HG03108 (cell line): ENCODE measurements around the gene RPL18.
"Not testable (repeated sequence)": the region's sequence is repeated elsewhere in the genome, so short reads cannot be mapped to it uniquely, and the experiment has no call there.

Experiments
- ATAC-seq: cut with Tn5 transposase; IDR thresholded peaks from one replicate; pipeline ENCODE4 v1.9.1; 2021; ENCODE audit warnings: moderate library complexity; ENCODE audit not compliant: unreplicated experiment

RPL18 gene

DNA sequence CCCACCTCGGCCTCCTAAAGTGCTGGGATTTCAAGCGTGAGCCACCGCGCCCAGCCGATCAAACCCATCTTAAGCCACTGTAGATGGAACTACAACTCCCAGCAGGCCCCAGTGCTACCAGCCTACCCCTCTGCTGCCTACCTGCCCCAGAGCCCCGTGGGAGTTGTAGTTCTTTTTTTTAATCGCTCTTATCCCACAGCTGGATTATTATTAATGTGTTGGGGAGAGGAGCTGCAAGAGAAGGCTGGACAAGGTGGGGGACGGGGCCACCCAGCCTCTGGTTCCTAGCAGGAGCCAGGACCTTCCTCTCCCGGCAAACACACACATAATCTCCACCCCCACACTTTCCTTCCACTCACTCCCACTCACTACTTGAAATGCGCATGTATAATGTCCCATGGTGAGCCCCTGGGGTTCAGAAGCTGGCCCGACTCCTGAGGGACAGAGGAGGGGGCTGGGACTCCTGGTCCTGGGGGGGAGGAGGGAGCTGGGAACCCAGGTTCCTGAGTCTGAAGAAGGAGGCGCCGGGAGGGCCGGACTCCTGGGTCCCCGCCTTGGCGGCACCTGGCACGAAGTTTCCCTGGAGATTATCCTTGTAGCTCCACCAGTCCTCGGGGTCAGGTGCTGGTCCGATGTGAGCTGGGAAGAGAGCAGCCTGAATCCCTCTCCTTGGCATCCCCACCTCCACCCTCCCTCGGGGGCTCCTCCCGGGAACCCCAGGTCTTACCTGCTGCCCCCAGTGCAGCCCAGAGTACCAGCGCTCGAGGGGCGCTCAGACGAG is 26.1 kb upstream of the RPL18 start:
- ATAC-seq: peak; percentile 42

- ATAC-seq: no peak
Observed at GRCh38 chr19:48644355-48644754, 25.4 kb upstream of the RPL18 start.

DNA sequence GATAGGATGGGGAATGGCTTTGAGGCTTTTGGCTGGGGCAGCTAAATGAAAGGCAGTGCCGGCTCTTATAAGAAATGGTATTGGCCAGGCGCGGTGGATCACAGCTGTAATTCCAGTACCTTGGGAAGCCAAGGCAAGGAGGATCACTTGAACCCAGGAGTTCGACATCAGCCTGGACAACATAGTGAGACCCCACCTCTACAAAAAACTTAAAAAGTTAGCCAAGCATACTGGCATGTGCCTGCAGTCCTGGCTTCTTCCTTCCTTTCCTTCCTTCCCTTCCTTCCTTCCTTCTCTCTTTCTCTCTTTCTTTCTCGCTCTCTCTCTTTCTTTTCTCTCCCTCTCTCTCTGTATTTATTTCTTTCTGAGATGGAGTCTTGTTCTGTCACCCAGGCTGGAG is 23.9 kb upstream of the RPL18 start:
- ATAC-seq: no peak

GRCh38 chr19:48641850-48642249 is 22.9 kb upstream of the RPL18 start:
- ATAC-seq: no peak

GRCh38 chr19:48639483-48640375 is 20.8 kb upstream of the RPL18 start:
- ATAC-seq: no peak

DNA sequence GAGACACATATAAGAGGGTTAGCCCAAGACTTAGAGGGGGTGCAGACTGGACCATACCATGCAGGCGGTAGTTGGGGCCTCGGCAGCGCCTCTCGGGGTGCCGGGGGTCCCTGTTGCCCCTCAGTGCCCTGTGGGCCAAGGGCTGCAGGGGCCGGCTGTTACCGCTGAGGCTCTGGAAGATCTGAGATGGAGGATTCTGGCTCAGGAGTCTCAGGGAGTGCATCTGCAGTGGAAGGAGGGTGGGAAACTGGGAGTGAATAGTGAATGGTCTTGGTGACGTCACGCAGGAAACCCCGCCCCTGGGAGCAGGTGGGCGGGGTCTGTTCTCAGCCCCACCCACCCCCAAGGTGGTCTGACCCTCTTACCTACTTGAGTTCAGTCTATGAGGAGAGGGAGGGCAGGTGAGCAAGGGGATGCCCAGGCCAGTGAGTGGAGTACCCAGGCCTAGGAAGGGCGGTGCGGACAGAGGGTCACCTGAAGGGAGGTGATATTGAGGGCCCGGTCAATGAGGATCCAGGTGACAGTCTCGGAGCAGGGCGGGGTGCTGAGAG is 19.9 kb upstream of the RPL18 start:
- no peak for ATAC-seq

DNA sequence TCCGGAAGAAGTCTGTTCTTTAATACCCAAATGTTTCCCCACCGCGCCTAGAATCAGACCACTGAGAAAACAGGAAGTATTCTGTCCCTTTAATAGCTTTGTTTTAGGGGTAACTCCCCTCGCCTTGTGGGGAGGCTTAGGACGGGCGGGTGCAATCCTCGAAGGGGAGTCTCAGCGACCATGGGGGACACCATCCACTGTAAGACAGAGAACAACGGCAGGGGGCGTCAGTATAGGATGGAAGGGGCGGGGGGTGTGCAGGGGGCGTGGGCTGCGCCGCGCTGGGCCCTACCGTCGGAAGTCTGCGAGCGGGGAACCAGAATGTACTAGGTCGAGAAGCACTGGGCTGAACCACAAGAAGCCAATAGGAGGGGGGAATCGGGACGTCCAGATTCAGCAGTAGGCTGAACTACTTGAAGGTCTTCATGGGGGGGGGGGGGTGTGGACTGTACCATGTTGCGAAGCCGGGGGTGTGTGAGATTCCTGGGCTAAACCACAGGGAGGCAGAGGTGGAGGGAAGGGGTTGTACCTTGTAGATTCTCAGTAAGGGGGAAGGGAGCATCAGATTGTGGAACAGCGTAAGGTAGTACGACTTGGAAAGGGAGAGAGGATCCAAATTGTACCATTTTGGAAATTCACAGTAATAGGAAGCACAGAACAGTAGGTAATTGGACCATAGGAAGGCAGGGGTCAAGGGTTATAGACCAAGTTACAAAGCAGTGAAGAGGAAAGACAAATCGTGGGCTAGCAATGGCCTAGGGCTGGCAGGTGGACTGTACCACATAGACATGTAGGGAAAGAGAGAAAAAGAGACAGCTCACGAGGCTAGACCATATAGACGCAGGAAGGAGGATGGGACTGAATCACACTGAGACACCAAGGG is 19.2 kb upstream of the RPL18 start:
- peak; percentile 3 for ATAC-seq

DNA sequence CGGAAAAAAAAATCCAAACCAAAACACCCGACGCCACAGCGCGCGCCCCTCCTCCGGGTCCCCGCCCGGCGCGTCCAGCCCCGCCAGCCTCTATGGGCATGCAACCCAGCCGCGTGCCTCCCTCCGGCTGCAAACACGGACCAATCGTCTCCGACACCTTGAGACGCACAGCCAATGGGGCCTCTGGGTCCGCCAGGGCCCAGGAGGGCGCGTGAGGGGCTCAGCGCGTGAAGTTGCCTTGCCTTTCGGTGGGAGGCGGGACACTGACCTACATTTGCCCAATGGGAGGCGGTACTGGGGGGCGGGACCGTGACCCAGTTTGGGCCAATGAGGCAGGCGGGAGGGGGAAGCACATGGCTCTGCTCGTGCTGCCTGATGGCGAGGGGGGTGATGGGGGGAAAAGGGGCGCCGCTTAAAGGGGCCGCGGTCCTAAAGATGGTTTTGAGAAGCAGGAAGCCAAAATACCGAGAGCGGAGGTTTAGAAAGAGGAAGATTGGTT is 18.5 kb upstream of the RPL18 start:
- peak; percentile 66 for ATAC-seq

DNA sequence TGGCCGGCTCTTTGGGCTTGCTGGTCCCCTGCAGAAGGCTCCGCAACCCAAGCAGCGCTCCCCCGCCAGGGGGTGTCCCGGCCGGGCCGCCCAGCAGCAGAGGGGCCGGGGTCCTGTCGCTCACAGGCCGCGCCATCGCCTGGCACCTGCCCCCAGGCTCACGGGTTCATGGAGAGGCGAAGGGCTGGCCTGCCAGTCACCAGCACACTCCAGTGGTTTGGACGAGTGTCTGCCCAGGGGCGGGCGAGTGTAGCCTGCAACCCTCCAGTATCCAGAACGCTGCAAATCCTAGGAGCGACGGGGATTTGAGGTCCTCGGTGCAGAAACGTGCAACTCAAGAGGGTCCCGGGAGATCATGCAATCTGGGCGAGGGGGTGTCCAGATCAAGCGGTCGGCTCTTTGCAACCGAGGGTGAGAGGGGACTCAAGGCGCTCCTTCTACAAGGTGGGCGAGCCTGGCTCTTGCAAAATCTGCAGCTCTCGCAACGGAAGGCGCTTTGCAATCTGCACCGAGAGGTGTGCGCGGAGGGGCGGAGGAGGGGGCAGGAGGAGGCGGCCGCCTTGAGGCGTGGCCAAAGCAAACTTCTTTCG is 18.0 kb upstream of the RPL18 start, which contains the start of gene DBP:
Gene DBP, minus strand, starts transcription at position 521 of the 590 bp plus-strand sequence. Its CDS starts 385 bp downstream, at position 136.
- peak; percentile 0 for ATAC-seq

DNA sequence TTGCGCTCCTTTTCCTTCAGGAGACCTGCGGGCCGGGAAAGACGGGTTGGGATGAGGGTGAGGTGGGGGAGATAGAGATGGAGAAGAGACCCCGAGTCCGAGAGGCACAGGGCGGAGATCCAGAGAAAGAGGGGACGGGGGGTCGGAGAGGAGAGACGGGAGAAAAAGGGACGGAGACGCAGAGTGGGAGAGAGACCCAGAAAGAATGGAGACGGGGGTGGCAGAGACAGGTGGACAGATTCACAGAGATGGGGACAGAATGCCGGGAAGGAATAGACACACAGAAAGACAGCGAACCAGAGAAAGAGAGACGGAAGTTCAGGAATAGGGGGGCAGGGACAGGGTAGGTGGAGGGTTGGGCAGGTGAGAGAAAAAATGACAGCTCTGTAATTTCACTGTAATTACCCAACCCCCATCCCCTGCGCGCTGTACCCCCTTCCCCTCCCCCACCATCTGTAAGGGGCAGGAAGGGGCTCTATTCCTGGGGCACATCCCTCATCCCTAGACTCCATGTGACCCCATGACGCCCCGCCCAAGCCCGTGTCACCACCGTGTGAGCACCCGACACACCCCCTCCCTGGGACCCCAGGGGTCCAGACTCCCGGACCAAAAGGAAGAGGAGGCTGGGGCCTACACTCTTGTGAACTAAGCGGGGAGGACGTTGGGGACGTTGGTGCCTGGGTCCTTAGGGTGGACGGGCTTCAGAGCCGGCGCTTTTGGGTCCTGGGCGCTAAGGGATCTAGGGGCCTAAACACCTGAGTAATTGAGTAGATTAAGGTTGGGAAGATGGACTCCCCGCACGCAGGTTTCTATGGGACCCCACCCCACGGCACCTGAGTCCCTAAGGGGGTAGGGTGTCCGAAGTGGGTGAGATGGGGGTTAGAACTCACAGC is 17.2 kb upstream of the RPL18 start:
- ATAC-seq: no peak

DNA sequence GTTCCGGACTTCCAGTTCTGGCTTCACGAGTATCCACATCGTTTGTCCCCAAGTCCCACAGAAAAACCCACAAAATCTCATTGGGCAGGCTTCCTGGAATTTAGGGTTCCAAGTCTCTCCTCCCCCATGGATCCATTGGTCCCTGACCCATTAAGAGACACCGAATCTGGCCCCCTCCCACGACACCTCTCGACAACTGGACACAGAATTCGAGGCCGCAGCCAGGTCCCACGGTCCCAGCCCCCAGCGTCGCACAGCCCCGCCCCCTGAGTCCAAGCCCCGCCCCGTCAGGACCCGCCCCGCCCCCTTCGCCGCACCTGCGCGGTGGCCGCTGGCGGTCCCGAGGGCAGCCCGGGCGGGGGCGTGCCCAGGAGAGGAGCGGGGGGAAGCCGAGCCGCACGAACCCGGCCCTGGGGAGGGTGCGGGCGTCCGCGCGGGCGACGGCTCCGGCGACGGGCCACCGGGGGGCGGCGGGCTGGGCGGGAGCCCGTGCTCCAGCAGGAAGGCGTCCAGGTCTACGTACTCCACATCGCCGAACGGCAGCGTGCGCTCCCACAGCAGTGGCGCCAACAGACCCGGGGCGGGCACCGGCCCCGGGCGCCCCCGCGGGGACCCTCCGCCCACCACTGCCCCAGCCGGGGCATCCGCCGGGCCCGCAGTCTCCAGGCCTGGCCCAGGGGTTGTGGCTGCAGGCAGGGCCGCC is 16.4 kb upstream of the RPL18 start:
- ATAC-seq: no peak

DNA sequence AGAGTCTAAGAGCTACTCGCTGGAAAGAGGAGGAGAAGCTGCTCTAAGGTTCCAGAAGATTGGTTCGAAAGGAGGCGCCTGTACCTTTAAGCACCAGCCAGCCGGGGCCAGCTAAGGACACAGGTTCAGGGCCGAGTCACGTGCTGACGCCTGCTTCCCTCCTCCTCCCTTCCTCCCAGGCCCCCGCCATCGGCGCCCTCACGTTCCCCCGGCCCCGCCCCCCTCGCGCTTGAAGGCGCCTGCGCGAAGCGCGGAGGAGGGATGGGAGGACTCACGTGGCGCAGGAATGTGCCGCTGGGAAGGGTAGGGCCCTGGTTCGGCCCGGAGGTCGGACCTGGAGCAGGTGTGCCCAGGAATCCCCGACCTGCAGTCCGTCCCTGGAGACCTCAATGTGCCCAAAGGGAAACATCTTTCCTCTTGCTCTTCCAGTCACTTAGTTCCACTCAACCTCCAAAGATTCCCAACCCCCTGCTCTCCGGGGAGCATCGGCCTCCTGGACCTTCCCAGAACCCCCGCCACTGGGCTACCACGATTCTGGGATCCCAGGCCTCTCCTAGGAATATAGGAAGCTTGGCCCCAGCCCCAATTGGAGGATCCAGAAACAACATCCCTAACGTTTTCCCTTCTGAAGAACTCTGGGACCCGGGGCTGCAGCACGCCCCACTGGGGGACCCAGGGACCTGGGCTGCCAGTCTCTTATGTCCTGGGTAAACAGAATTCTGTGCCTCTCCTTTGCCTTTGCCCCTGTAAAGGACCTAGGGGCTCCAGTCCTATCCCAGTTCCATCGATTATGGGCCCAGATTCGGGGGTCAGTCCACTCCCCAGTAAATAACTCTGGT is 15.7 kb upstream of the RPL18 start:
- peak; percentile 23 for ATAC-seq

DNA sequence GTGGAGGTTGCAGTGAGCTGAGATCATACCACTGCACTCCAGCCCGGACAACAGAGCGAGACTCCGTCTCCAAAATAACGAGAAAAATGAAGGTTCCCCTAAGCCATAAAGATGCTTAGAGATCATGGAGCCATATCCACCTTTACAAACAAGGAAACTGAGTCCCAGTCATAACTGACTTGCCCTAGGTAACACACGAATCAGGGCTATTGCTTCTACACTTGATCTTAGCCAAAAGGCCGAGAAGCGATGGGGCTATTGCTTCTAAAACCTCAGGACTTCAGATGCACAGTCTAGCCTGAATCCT is 15.0 kb upstream of the RPL18 start:
- no peak for ATAC-seq

DNA sequence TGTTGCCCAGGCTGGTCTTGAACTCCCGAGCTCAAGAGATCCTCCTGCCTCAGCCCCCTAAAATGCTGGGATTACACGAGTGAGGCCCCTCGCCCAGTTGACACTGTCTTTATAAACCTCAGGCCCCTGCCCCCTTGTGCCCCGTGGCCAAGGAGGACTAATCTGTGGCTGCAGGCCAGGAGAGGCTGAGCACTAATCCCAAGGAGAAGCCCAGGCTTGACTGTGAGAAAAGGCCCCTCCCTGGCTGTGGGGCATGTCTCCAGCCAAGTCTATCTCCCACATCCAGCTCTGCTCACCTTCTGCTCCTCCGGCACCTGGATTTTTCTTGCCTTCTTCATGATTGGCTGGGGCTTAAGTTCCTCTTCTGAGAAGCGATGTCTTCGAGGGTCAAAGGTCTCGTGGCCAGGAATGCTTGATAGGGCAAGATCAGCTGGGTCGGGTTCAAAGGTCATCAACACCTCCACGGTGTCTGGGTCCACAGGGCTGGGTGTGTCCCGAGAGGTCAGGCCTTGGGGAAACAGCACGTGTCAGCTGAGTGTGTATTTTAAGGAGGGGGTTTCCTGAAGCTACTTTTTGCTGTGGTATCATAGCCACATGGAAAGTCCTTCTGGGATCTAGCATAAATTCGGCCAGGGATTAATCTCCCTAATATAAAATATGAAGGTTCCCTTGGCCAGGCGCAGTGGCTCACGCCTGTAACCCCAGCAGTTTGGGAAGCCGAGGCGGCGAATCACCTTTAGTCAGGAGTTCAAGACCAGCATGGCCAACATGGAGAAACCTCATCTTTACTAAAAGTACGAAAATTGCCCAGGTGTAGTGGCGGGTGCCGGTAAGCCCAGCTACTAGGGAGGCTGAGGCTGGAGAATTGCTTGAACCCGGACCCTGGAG is 14.4 kb upstream of the RPL18 start:
- ATAC-seq: no peak

- ATAC-seq: no peak
Observed at GRCh38 chr19:48632692-48633147, 13.7 kb upstream of the RPL18 start.

- ATAC-seq: not testable (repeated sequence)
Observed at GRCh38 chr19:48632286-48632685, 13.3 kb upstream of the RPL18 start.

DNA sequence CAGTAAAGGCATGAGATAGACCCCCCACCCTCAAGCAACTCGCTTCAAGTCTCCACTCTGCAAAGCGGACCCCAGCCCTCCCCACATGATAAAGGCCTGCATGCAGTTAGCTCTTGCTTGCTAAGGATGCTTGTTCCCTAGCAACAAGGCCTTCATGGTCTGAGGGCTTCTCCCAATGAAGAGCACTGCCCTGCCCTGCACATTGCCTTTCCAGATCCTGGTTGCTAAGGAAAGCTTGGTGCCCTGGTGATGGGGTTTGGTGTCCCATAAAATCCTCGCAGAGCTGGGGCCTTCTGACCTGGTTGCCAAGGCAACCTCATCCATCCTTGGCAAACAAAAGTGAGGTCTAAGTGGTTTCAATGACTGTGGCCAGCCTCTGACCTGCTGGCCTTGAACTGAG is 12.2 kb upstream of the RPL18 start:
- no peak for ATAC-seq
